MG63 (cell line): ENCODE measurements around the gene RNU5D-1. TPM values are rescaled to one million over a fixed set of nuclear protein-coding genes. Genes with fewer than 3 reads are reported as not detected.
"Not testable (repeated sequence)": the region's sequence is repeated elsewhere in the genome, so short reads cannot be mapped to it uniquely, and the experiment has no call there.

Source experiments
- DNase-seq: peaks from one replicate; pipeline ENCODE4 v3.0.0-alpha.2; 2020
- H3K27me3 ChIP-seq: fragments of 250-450 bp; sonication (Bioruptor Pico); 2 replicates; pipeline ENCODE4 v1.5.1; 2020; ENCODE audit warnings: mild to moderate bottlenecking, moderate library complexity
- H3K36me3 ChIP-seq: fragments of 250-450 bp; sonication (Bioruptor Pico); 2 replicates; pipeline ENCODE4 v1.5.1; 2020; ENCODE audit warnings: mild to moderate bottlenecking, moderate library complexity
- H3K4me3 ChIP-seq: fragments of 250-450 bp; sonication (Bioruptor Pico); 2 replicates; pipeline ENCODE4 v1.5.1; 2020; ENCODE audit warnings: mild to moderate bottlenecking, moderate library complexity
- H3K9me3 ChIP-seq: fragments of 250-450 bp; sonication (Bioruptor Pico); 2 replicates; pipeline ENCODE4 v1.5.1; 2020; ENCODE audit warnings: mild to moderate bottlenecking, moderate library complexity
- total RNA-seq: library from RNA; depleted of rRNA; stranded (reverse); fragments of >200 nt; shearing (Covaris generic); gene quantifications from 2 replicates; pipeline ENCODE4 v1.2.3, GENCODE V29; 2014; ENCODE audit warnings: low replicate concordance

Gene RNU5D-1
- total RNA-seq, 1 experiment from 2014 or later, result not detected

DNA sequence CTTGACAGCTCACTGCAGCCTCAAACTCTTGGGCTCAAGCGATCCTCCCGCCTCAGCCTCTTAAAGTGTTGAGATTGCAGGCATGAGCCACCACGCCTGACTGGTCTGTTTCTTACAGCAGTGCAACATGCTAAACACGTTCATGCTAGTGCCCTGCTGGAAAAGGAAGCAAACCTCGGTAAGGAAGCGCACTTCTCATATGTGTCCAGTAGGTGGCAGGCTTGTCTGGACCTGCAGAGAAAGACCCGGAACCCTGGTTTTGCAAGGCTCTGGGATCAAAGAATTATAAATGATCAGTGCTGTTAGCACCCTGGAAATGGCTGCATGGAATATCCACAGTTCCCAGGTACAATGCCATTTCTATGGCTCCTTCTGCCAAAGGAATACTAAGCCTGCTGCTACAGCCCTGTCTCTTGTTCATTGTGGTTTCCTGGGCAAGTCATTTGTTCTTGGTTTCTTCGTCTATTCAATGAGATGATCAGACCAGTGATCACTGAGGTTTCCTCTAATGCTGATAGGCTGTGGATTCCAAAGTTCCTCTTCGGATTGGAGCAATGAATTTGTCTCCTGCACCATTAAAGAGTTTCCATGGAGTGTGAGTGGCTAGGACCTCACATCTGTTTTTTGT is 15.9 kb downstream of the RNU5D-1 start:
- no peak overlapping the region for H3K4me3 ChIP-seq
- no peaks in the 10 kb centered on the region for H3K36me3 ChIP-seq
- peak; percentile 57 for DNase-seq
- no peaks in the 10 kb centered on the region for H3K9me3 ChIP-seq
- H3K27me3 ChIP-seq, result no peaks in the 10 kb centered on the region; the same call in 1 of the 2 replicates

GRCh38 chr1:44714532-44714931 is 16.4 kb downstream of the RNU5D-1 start:
- Histone ChIP-seq H3K9me3 (no peaks in the 10 kb centered on the region), H3K27me3 (no peaks in the 10 kb centered on the region; the same call in 1 of the 2 replicates), H3K4me3 (no peak overlapping the region), H3K36me3 (no peaks in the 10 kb centered on the region)
- DNase-seq, result no peak

GRCh38 chr1:44713321-44713781 is 17.6 kb downstream of the RNU5D-1 start:
- H3K4me3 ChIP-seq, result no peak overlapping the region
- H3K27me3 ChIP-seq, result no peaks in the 10 kb centered on the region; the same call in 1 of the 2 replicates
- no peak for DNase-seq
- no peaks in the 10 kb centered on the region for H3K9me3 ChIP-seq
- no peaks in the 10 kb centered on the region for H3K36me3 ChIP-seq

GRCh38 chr1:44707959-44708831 is 22.8 kb downstream of the RNU5D-1 start:
- Histone ChIP-seq H3K4me3 (no peak overlapping the region), H3K9me3 (no peaks in the 10 kb centered on the region), H3K36me3 (no peaks in the 10 kb centered on the region), H3K27me3 (no peaks in the 10 kb centered on the region; the same call in 1 of the 2 replicates)
- peak; percentile 33 for DNase-seq

- no peaks in the 10 kb centered on the region; the same call in 1 of the 2 replicates for H3K27me3 ChIP-seq
- no peaks in the 10 kb centered on the region for H3K9me3 ChIP-seq
- H3K4me3 ChIP-seq, result no peak overlapping the region
- peak; percentile 76 for DNase-seq
- no peaks in the 10 kb centered on the region for H3K36me3 ChIP-seq
These were observed 23.7 kb downstream of the RNU5D-1 start for GRCh38 chr1:44707112-44707881.

GRCh38 chr1:44705938-44706337 is 25.0 kb downstream of the RNU5D-1 start:
- Histone ChIP-seq H3K4me3 (no peak overlapping the region), H3K9me3 (no peaks in the 10 kb centered on the region), H3K36me3 (no peaks in the 10 kb centered on the region), H3K27me3 (no peaks in the 10 kb centered on the region; the same call in 1 of the 2 replicates)
- DNase-seq, result no peak

GRCh38 chr1:44705470-44705869 is 25.5 kb downstream of the RNU5D-1 start:
- no peak for DNase-seq
- no peaks in the 10 kb centered on the region for H3K36me3 ChIP-seq
- no peaks in the 10 kb centered on the region for H3K27me3 ChIP-seq
- H3K4me3 ChIP-seq, result no peak overlapping the region
- no peaks in the 10 kb centered on the region for H3K9me3 ChIP-seq

DNA sequence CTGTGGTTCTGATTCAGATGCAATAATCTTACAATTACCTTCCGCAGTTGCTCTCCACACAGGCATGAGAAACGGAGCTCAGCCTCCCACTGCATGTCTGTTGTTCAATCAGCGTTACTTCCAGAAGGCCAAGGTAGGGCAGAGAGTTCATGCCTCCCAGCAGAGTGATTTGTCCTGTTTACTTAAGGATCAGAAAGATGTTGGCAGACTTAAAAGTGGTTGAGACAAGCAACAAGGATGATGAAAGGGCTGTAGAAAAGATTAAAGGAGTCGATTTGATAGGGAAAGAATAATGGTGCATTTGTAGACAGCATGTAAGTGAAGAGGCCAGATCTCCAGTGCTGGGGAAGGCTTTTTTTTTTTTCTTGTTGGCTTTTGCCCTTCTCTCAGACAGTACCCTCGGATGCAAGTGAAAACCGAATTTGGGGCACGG is 29.8 kb downstream of the RNU5D-1 start:
- Histone ChIP-seq H3K4me3 (no peak overlapping the region), H3K36me3 (no peaks in the 10 kb centered on the region), H3K27me3 (no peaks in the 10 kb centered on the region), H3K9me3 (no peaks in the 10 kb centered on the region)
- DNase-seq, result no peak

DNA sequence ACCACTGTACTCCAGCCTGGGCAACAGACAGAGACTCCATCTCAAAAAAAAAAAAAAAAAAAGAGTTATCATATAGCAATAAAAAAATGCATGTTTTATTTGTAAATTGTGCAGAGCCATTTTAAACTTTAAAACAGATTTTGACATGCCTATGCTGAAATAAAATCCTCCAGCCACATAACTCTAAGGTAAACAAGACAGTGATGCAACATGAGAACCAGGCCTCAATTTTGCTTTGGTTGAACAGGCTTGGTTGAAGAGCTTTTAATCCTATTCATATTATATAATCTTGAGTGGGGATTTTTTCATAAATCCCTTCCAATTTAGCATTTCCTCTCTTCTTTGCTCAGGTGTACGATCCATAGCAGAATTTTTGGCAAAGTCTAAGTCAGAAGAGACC is 30.4 kb downstream of the RNU5D-1 start:
- Histone ChIP-seq H3K9me3 (no peaks in the 10 kb centered on the region), H3K4me3 (no peak overlapping the region), H3K36me3 (no peaks in the 10 kb centered on the region), H3K27me3 (no peaks in the 10 kb centered on the region)
- no peak for DNase-seq

DNA sequence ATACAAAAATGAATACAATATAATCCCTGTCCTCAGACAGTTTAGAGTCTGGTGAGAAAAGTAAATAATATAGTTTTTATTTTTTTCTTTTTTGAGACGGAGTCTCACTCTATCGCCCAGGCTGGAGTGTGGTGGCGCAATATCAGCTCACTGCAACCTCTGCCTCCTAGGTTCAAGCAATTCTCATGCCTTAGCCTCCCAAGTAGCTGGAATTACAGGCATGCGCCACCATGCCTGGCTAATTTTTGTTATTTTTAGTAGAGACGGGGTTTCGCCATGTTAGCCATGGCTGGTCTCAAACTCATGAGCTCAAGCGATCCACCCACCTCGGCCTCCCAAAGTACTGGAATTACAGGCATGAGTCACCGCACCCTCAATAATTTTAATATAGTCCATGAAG is 31.6 kb downstream of the RNU5D-1 start:
- H3K36me3 ChIP-seq, H3K4me3 ChIP-seq, H3K27me3 ChIP-seq, DNase-seq, H3K9me3 ChIP-seq: not testable (repeated sequence)

DNA sequence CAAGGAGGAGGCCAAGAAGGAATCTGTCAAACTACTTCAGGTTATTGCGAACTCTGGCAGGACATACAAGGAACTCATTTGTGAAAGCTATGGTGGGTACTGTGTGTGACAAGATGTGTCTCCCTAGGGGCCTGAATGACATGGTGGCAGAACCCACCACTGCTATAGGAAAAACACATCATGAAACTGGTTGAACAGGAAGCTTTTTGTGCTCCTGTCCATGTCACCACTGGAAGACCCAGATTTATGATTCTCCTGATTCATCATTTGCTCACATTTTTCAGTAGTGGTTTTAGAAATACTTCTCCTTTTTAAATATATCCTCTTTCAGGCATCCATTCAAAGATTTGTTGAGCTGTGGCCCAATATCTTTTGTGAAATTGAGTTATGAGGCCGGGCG is 32.8 kb downstream of the RNU5D-1 start:
- Histone ChIP-seq H3K27me3 (no peaks in the 10 kb centered on the region), H3K36me3 (no peaks in the 10 kb centered on the region)
- DNase-seq, result no peak

DNA sequence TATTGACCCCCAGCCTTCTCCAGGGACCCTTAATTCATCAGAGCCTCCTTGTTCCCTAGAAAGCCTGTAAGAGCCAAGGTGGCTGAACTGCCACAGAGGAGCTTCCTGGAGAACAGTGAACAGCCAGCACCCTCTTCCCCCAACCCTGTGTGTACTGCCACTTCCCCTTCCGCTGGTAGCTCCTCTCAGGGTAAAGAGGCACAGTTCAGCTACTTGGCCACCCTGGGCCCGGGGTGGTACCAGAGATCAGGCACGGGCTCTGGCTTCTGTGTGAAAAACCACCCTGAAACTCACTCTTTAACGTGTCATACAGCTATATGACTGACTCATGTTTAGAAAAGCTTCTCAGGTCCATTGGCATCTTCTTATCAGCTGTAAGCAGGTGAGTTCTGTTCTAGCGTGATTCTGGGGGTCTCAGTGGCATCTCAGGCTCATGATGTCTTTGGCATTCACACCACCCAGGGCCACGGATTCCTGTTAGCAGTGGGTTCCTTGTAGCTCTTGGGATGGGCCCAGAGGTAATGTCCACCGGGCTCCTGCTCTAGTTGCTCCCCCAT is 34.1 kb downstream of the RNU5D-1 start:
- Histone ChIP-seq H3K36me3 (no peaks in the 10 kb centered on the region), H3K9me3 (no peaks in the 10 kb centered on the region), H3K27me3 (no peaks in the 10 kb centered on the region), H3K4me3 (no peak overlapping the region)
- no peak for DNase-seq

More for the DNA sequence above, 32.8 kb downstream of the RNU5D-1 start:
- H3K9me3 ChIP-seq, result no peaks in the 10 kb centered on the region
- no peak overlapping the region for H3K4me3 ChIP-seq

GRCh38 chr1:44696101-44696500 is 34.9 kb downstream of the RNU5D-1 start:
- no peak overlapping the region for H3K4me3 ChIP-seq
- no peaks in the 10 kb centered on the region for H3K9me3 ChIP-seq
- no peaks in the 10 kb centered on the region for H3K36me3 ChIP-seq
- H3K27me3 ChIP-seq, result no peaks in the 10 kb centered on the region
- DNase-seq, result no peak

DNA sequence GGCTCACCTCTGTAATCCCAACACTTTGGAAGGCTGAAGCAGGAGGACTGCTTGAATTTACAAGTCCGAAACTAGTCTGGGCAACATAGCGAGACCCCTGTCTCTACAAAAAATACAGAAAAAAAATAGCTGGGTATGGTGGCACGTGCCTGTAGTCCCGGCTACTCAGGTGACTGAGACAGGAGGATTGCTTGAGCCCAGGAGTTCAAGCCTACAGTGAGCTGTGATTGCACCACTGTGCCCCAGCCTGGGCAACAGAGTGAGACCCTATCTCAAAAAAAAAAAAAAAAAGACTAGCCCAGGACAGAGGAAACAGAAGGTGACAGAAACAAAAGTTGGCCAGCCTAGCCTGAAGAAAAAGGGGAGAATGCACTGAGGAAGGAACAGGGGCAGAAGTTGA is 35.3 kb downstream of the RNU5D-1 start:
- Histone ChIP-seq H3K27me3 (no peaks in the 10 kb centered on the region), H3K4me3 (no peak overlapping the region), H3K36me3 (no peaks in the 10 kb centered on the region), H3K9me3 (no peaks in the 10 kb centered on the region)
- DNase-seq, result no peak

- Histone ChIP-seq H3K9me3 (no peaks in the 10 kb centered on the region), H3K4me3 (no peak overlapping the region), H3K36me3 (no peaks in the 10 kb centered on the region), H3K27me3 (no peaks in the 10 kb centered on the region)
- DNase-seq, result no peak
These were observed 36.0 kb downstream of the RNU5D-1 start for GRCh38 chr1:44694863-44695478.

DNA sequence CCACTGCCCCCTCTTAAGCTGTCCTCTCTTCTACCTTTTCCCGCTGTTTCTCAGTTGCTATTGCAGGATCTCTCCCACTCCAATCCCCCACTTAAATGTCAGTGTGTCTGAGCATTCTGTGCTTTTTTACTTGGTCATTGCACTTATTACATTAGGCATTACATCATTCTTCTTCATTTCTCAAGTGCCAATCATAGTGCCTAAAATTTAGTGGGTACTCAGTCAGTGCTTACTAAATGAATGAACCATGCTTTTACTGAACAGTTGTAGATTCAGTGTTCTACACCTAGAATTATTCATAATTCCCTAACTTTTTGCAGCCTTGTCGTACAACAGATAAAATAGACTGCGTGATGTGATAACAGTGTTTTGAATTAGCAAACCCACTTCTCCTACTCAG is 37.1 kb downstream of the RNU5D-1 start:
- Histone ChIP-seq H3K9me3 (no peaks in the 10 kb centered on the region), H3K36me3 (no peaks in the 10 kb centered on the region), H3K4me3 (no peak overlapping the region), H3K27me3 (no peaks in the 10 kb centered on the region)
- DNase-seq, result no peak
